Stimulated activated CD8-positive, alpha-beta memory T cell treated with anti-CD3 and anti-CD28 coated beads, Interleukin-4, amount 100 ng/mL, for 48 hours (primary cell): ENCODE data around the gene CCL17.
"Not testable (repeated sequence)": the region's sequence is repeated elsewhere in the genome, so short reads cannot be mapped to it uniquely, and the experiment has no call there.

Source experiments
- DNase-seq: peaks from one replicate; pipeline ENCODE4 v3.0.0-alpha.2; 2020

CCL17 gene

GRCh38 chr16:57379579-57379978 is 25.0 kb upstream of the CCL17 start:
- DNase-seq: no peak

GRCh38 chr16:57380671-57381462 is 23.7 kb upstream of the CCL17 start:
- DNase-seq: no peak

- no peak for DNase-seq
Measured at GRCh38 chr16:57381791-57382534, 22.6 kb upstream of the CCL17 start.

DNA sequence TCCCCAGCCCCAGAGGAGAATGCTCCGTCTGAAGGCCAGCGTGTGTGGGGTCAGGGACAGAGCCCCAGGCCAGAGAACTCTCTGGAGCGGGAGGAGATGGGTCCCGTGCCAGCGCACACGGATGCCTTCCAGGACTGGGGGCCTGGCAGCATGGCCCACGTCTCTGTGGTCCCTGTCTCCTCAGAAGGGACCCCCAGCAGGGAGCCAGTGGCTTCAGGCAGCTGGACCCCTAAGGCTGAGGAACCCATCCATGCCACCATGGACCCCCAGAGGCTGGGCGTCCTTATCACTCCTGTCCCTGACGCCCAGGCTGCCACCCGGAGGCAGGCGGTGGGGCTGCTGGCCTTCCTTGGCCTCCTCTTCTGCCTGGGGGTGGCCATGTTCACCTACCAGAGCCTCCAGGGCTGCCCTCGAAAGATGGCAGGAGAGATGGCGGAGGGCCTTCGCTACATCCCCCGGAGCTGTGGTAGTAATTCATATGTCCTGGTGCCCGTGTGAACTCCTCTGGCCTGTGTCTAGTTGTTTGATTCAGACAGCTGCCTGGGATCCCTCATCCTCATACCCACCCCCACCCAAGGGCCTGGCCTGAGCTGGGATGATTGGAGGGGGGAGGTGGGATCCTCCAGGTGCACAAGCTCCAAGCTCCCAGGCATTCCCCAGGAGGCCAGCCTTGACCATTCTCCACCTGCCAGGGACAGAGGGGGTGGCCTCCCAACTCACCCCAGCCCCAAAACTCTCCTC is 21.9 kb upstream of the CCL17 start:
- no peak for DNase-seq

DNA sequence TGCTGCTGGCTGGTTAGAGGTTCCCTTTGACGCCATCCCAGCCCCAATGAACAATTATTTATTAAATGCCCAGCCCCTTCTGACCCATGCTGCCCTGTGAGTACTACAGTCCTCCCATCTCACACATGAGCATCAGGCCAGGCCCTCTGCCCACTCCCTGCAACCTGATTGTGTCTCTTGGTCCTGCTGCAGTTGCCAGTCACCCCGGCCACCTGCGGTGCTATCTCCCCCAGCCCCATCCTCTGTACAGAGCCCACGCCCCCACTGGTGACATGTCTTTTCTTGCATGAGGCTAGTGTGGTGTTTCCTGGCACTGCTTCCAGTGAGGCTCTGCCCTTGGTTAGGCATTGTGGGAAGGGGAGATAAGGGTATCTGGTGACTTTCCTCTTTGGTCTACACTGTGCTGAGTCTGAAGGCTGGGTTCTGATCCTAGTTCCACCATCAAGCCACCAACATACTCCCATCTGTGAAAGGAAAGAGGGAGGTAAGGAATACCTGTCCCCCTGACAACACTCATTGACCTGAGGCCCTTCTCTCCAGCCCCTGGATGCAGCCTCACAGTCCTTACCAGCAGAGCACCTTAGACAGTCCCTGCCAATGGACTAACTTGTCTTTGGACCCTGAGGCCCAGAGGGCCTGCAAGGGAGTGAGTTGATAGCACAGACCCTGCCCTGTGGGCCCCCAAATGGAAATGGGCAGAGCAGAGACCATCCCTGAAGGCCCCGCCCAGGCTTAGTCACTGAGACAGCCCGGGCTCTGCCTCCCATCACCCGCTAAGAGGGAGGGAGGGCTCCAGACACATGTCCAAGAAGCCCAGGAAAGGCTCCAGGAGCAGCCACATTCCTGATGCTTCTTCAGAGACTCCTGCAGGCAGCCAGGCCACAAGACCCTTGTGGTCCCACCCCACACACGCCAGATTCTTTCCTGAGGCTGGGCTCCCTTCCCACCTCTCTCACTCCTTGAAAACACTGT is 21.0 kb upstream of the CCL17 start:
- DNase-seq: no peak

DNA sequence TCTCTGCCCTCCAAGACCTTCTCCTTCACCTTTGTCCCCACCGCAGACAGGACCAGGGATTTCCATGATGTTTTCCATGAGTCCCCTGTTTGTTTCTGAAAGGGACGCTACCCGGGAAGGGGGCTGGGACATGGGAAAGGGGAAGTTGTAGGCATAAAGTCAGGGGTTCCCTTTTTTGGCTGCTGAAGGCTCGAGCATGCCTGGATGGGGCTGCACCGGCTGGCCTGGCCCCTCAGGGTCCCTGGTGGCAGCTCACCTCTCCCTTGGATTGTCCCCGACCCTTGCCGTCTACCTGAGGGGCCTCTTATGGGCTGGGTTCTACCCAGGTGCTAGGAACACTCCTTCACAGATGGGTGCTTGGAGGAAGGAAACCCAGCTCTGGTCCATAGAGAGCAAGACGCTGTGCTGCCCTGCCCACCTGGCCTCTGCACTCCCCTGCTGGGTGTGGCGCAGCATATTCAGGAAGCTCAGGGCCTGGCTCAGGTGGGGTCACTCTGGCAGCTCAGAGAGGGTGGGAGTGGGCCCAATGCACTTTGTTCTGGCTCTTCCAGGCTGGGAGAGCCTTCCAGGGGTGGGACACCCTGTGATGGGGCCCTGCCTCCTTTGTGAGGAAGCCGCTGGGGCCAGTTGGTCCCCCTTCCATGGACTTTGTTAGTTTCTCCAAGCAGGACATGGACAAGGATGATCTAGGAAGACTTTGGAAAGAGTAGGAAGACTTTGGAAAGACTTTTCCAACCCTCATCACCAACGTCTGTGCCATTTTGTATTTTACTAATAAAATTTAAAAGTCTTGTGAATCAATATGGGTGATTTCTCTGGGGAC is 20.1 kb upstream of the CCL17 start:
- DNase-seq: no peak

GRCh38 chr16:57385083-57385482 is 19.5 kb upstream of the CCL17 start:
- DNase-seq: no peak

DNA sequence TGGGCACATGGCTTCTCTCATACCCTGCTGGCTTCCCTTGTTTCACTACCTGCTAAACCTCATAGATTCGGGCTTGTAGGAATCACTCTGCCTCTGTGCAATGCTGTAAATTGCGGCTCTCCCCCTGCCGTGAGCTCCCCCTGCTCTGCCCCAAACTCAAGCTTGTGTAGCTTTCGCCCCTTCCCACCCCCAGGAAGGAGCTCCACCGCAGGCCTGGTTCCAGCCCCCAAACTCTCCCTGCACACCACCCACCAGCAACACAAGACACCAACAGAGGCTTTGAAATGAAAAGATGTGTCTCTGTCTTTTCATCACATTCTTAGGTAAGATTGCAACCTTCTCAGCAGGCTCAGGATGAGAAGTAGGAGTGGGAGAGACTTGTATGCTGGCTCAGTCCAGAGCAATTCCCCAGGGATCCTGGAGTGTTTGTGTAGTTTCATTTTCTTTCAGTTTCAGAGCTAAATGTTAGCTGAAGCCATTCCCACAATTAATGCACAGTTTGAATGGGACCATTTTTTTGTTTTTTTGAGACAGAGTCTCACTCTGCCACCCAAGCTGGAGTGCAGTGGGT is 18.1 kb upstream of the CCL17 start:
- DNase-seq: no peak

DNA sequence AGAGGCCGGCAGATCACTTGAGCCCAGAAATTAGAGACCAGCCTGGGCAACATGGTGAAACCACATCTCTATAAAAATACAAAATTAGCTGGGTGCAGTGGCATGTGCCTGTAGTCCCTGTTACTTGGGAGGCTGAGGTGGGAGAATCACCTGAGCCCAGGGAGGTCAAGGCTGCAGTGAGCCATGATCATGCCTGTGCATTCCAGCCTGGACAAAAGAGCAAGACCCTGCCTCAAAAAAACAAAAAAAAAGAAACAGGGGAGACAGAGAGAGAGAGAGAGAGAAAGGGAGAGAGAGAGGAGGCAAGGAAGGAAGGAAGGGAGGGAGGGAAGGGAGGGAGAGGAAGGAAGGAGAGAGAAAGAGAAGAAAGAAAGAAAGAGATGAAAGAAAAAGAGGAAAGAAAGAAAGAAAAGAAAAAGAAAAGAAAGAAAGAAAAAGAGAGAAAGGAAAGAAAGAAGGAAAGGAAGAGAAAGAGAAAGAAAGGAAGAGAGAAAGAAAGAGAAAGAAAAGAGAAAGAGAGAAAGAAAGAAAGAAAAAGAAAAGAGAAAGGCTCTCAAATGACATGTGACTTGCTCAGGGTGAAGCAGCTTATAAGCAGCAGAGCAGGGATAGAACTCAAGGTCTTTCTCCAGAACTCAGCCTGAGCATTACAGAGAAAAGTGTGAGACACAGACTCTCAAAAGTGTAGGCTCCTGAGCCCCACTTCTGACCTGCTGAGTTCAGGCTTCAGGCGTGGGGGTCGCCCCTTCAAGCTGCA is 16.8 kb upstream of the CCL17 start:
- DNase-seq: no peak

DNA sequence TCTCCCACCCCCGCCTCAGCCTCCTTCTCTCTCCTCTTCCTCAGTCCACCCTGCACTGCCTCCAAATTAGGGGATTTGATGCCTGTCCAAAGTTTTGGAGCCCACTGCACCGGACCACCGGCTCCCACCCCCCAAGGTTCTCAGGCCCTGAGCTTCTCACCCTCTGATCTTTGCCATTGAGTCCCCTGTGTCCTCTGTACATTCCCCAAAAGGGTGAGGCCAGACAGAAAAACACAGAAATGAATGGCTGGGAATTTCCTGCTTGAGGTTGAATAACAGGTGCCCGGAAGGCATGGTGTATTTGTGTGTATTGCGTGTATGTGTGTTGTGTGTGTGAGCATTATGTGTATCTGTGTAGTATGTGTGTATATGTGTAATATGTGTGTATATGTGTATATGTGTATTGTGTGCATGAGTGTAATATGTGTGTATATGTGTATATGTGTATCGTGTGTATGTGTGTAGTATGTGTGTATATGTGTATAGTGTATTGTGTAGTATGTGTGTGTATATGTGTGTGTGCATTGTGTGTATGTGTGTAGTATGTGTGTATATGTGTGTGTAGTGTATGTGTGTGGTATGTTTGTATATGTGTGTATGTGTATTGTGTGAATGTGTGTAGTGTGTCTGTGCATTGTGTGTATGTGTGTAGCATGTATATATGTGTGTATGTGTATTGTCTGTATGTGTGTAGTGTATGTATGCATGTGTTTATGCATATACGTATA is 16.0 kb upstream of the CCL17 start:
- no peak for DNase-seq

- no peak for DNase-seq
Measured at GRCh38 chr16:57389087-57389468, 15.5 kb upstream of the CCL17 start.

GRCh38 chr16:57390636-57391295 is 13.8 kb upstream of the CCL17 start:
- no peak for DNase-seq

DNA sequence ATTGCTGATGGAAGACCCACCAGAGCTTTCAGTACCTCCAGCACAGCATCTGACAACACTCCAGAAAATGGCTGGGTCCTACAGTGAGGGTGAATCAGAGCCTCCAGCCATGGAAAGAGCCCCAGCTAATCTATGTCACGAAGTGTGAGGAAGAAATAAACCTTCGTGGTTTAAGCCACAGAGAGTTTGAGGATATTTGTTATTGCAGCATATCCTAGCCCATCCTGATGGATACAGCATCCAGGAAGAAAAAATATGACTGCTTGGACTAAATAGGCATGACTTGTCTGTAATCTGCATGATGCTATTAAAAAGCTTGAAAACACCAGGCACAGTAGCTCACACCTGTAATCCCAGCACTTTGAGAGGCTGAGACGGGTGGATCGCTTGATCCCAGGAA is 13.3 kb upstream of the CCL17 start:
- DNase-seq: no peak

GRCh38 chr16:57391708-57392107 is 12.9 kb upstream of the CCL17 start:
- DNase-seq: no peak

DNA sequence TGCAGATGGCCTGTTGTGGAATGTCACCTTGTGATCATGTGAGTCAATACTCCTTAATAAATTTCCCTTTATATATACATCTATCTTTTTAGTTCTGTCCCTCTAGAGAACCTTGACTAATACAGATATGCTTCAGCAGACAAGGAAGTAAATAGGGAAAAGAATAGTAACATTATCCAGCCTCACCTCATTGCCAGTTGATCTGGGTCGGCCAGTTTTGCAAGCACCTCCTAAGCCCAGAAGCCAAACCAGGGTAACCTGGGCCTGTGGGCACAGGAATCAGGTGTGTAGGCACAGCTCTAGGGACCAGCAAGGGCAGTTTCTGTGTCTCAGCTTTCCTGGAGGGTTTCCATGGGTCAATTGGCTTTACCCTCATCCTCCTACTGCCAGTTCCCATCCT is 11.9 kb upstream of the CCL17 start:
- DNase-seq: no peak

- DNase-seq: no peak
Measured at GRCh38 chr16:57394444-57394843, 10.1 kb upstream of the CCL17 start.

DNA sequence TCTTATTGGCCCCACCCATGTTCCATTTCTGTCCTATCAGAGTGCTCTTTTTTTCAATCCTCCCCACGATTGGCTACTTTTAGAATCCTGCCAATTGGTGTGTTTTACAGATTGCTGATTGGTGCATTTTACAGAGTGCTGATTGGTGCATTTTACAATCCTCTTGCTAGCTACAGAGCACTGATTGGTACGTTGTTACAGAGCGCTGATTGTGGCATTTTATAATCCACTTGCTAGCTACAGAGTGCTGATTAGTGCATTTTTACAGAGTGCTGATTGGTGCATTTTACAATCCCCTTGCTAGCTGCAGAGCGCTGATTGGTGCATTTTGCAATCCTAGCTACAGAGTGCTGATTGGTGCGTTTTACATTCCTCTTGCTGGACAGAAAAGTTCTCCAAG is 9.5 kb upstream of the CCL17 start:
- no peak for DNase-seq

DNA sequence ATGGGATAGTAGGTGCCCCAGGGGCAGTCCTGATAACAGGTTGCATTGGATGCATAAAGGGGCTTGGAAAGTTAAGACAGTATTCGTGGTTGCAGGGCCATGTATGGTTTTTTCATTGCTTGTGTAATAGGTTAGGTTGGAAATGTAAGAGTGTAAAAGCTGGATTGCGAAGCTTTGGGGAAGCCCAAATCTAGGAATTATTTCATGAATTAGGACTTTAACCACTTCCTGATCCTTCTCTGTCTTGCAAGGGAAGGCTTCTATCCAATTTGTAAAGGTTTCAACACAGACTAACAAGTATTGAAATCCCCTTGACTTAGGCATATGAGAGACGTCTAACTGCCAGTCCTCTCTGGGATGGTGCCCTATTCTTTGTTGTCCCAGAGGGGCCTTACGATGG is 7.8 kb upstream of the CCL17 start:
- DNase-seq: no peak

- not testable (repeated sequence) for DNase-seq
Measured at GRCh38 chr16:57397493-57397892, 7.1 kb upstream of the CCL17 start.
